Fibroblast of mammary gland (primary cell): ENCODE results near the gene FAM124B.
"Not testable (repeated sequence)": the region's sequence is repeated elsewhere in the genome, so short reads cannot be mapped to it uniquely, and the experiment has no call there.

Experiments
- DNase-seq: peaks from one replicate; pipeline ENCODE4 v3.0.0-alpha.2; 2010; ENCODE audit warnings: low read depth
- H3K4me3 ChIP-seq: 2 replicates; pipeline ENCODE4 v1.5.1; 2011; ENCODE audit warnings: low read depth, mild to moderate bottlenecking, low read length, moderate library complexity; ENCODE audit not compliant: control insufficient read depth
- CTCF ChIP-seq: conservative IDR thresholded peaks from 2 replicates; pipeline ENCODE4 v1.5.1; 2011; ENCODE audit warnings: low read depth, low read length, inconsistent platforms; ENCODE audit not compliant: control insufficient read depth, insufficient read depth

FAM124B gene

DNA sequence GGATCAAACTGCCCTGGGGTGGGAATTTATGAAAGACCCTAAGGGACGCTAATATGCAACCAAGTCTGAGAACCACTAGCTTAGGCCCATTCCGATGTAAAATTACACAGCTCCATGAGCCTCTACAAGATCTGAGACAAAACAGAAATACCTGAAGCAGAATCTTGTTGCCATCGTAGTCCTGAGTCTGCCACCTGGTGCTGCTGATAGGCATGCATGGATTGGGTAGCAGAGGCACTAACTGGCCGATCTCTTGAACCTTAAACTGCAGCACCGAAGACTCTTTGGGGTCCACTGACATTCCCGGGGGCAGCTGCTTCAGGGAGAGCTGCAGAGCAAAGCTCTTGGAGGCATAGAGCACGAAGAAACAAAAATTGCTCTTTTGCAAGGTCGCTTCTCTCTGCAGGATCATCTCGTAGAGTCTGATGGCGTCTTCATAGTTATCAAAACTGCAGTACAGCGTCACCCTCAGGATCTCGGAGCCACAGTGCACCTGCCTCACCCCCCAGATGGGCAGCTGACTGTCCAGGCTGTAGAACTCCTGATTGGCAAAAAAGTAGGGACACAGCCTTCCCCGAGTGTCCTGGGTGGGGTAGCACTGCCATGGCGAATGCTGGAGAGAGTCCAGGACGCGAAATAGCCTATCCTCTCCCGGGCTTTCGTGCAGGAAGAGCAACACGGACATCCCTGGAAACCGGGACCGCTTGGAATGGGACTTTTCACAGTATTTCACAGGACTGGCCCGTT, 848 bp downstream of the FAM124B start:
- no peak for TF ChIP-seq CTCF
- no peak for DNase-seq
- no peak overlapping the region for H3K4me3 ChIP-seq

GRCh38 chr2:224400174-224400810, 1.6 kb downstream of the FAM124B start:
- DNase-seq: no peak
- no peak overlapping the region for H3K4me3 ChIP-seq
- no peak for TF ChIP-seq CTCF

- no peak overlapping the region for H3K4me3 ChIP-seq
- TF ChIP-seq CTCF: no peak
- no peak for DNase-seq
These were observed 3.6 kb downstream of the FAM124B start for GRCh38 chr2:224398289-224398688.

GRCh38 chr2:224397100-224397499, 4.8 kb downstream of the FAM124B start:
- DNase-seq, H3K4me3 ChIP-seq: not testable (repeated sequence)

- DNase-seq: no peak
- TF ChIP-seq CTCF: no peak
- no peak overlapping the region for H3K4me3 ChIP-seq
These were observed 6.1 kb downstream of the FAM124B start for GRCh38 chr2:224395620-224396390.

- TF ChIP-seq CTCF: no peak
- DNase-seq: no peak
- no peak overlapping the region for H3K4me3 ChIP-seq
These were observed 8.6 kb downstream of the FAM124B start for GRCh38 chr2:224393157-224393872.
